AG09309 (cell line): ENCODE results near the gene KCNG3.
A peak's percentile ranks its signal among the peaks of the same experiment; 100 is the strongest.

Experiments
- DNase-seq: peaks from one replicate; pipeline ENCODE4 v3.0.0-alpha.2; 2010; ENCODE audit warnings: low read depth
- H3K4me3 ChIP-seq: 2 replicates; pipeline ENCODE4 v1.5.1; 2011; ENCODE audit warnings: mild to moderate bottlenecking, low read depth, low read length, moderate library complexity; ENCODE audit not compliant: control insufficient read depth
- CTCF ChIP-seq: IDR thresholded peaks from 2 replicates; pipeline ENCODE4 v1.5.1; 2011; ENCODE audit warnings: mild to moderate bottlenecking, low read depth, low read length, inconsistent platforms; ENCODE audit not compliant: insufficient read depth, control insufficient read depth; ENCODE audit errors: missing control alignments

KCNG3 gene

GRCh38 chr2:42436370-42436769 lies 57.4 kb downstream of the KCNG3 start:
- H3K4me3 ChIP-seq = no peak overlapping the region
- no peak for DNase-seq
- TF ChIP-seq CTCF = no peak

GRCh38 chr2:42435628-42436027 lies 58.2 kb downstream of the KCNG3 start:
- DNase-seq = no peak
- TF ChIP-seq CTCF = no peak
- H3K4me3 ChIP-seq = no peak overlapping the region

- TF ChIP-seq CTCF = no peak
Measured at GRCh38 chr2:42430188-42430587, 63.6 kb downstream of the KCNG3 start.

GRCh38 chr2:42429352-42429751 lies 64.4 kb downstream of the KCNG3 start:
- no peak overlapping the region for H3K4me3 ChIP-seq
- no peak for DNase-seq
- no peak for TF ChIP-seq CTCF

More at GRCh38 chr2:42430188-42430587, 63.6 kb downstream of the KCNG3 start:
- DNase-seq = no peak
- no peak overlapping the region for H3K4me3 ChIP-seq

GRCh38 chr2:42425697-42426096 lies 68.1 kb downstream of the KCNG3 start:
- no peak for DNase-seq
- TF ChIP-seq CTCF = no peak
- H3K4me3 ChIP-seq = no peak overlapping the region

GRCh38 chr2:42424033-42424432 lies 69.7 kb downstream of the KCNG3 start:
- H3K4me3 ChIP-seq = no peak overlapping the region
- peak; percentile 3 for DNase-seq
- no peak for TF ChIP-seq CTCF
